Suprapubic skin (tissue), 4 donors: ENCODE data around the gene NAA10. TPM values are rescaled to one million over a fixed set of nuclear protein-coding genes. Genes with fewer than 3 reads are reported as not detected.
A peak's percentile ranks its signal among the peaks of the same experiment; 100 is the strongest.

Source experiments
- DNase-seq, 2 donors: peaks; one replicate each; pipeline ENCODE4 v3.0.0-alpha.2; 2019; ENCODE audit warnings: low spot score in 2 of 2
- H3K27ac ChIP-seq: fragments of 200-600 bp; sonication (generic); one replicate; pipeline ENCODE4 v1.5.1; 2019
- H3K27me3 ChIP-seq: fragments of 200-600 bp; sonication (generic); one replicate; pipeline ENCODE4 v1.5.1; 2019
- H3K36me3 ChIP-seq: fragments of 200-600 bp; sonication (generic); one replicate; pipeline ENCODE4 v1.5.1; 2019
- H3K4me1 ChIP-seq: fragments of 200-600 bp; sonication (generic); one replicate; pipeline ENCODE4 v1.5.1; 2019
- H3K4me3 ChIP-seq: fragments of 200-600 bp; sonication (generic); one replicate; pipeline ENCODE4 v1.5.1; 2019; ENCODE audit warnings: mild to moderate bottlenecking
- H3K9me3 ChIP-seq: fragments of 200-600 bp; sonication (generic); one replicate; pipeline ENCODE4 v1.5.1; 2019
- EP300 ChIP-seq: sonication (generic); formaldehyde crosslinking; IDR thresholded peaks from one replicate; pipeline ENCODE4 v1.6.1; 2017; ENCODE audit warnings: antibody characterized with exemption
- POLR2A ChIP-seq, 2 donors: fragments of 450-650 bp; IDR thresholded peaks; one replicate each; pipeline ENCODE4 v1.6.1; 2017; ENCODE audit warnings: antibody characterized with exemption in 2 of 2, mild to moderate bottlenecking in 2 of 2, moderate library complexity in 2 of 2
- POLR2AphosphoS5 ChIP-seq, 3 donors: sonication (generic); formaldehyde crosslinking; IDR thresholded peaks; one replicate each; pipeline ENCODE4 v1.6.1; 2017; ENCODE audit warnings: antibody characterized with exemption in 3 of 3
- WGBS: methylation state at CpG from one replicate; pipeline ENCODE4 v1.1.5; 2018; 5-methylcytosine and 5-hydroxymethylcytosine counted together
- total RNA-seq, 4 donors: library from RNA; depleted of rRNA; stranded (reverse); fragments of >200 nt; gene quantifications; one replicate each; pipeline ENCODE4 v1.1.0, GENCODE V29; 2016
- TF ChIP-seq, protein P1 (sequence below), 2 donors: fragments of 200-600 bp in 1 of 2; fragments of 450-650 bp in 1 of 2; sonication (generic) in 1 of 2; IDR thresholded peaks; one replicate each; pipeline ENCODE4 v1.5.1; 2016 to 2019; ENCODE audit warnings: antibody characterized with exemption in 2 of 2, mild to moderate bottlenecking in 1 of 2, moderate library complexity in 1 of 2

Gene NAA10
- total RNA-seq, 4 donors from 2014 or later, result 58.5 to 97.2 (median 73.0) TPM

DNA sequence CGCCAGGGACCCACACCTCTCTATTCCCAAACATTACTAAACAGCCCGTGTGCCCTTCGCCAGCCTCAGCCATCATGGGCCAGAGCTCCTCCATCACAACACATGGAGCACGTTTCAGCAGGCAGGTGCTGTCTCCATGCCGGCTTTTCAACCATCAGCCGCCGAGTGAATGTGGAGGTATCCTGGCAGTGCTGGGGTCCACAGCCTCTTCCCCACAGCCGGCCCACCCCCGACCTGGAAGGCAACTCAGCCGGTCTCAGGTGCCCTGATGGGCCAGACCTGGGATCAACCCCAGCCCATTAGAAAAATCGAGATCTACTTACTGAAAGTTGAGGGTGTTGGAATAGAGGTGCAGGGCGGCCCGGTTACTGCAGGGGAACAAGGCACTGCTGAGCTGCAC, 3.1 kb downstream of the NAA10 start:
- no peak overlapping the region for H3K4me3 ChIP-seq
- TF ChIP-seq, protein P1, sequence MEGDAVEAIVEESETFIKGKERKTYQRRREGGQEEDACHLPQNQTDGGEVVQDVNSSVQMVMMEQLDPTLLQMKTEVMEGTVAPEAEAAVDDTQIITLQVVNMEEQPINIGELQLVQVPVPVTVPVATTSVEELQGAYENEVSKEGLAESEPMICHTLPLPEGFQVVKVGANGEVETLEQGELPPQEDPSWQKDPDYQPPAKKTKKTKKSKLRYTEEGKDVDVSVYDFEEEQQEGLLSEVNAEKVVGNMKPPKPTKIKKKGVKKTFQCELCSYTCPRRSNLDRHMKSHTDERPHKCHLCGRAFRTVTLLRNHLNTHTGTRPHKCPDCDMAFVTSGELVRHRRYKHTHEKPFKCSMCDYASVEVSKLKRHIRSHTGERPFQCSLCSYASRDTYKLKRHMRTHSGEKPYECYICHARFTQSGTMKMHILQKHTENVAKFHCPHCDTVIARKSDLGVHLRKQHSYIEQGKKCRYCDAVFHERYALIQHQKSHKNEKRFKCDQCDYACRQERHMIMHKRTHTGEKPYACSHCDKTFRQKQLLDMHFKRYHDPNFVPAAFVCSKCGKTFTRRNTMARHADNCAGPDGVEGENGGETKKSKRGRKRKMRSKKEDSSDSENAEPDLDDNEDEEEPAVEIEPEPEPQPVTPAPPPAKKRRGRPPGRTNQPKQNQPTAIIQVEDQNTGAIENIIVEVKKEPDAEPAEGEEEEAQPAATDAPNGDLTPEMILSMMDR (IDR thresholded peaks at IDR 0.05), result no peak
- TF ChIP-seq EP300 (no peak), POLR2A (IDR thresholded peaks at IDR 0.05) (no peak), POLR2AphosphoS5 (IDR thresholded peaks at IDR 0.05) (no peak)
- H3K9me3 ChIP-seq, result no peaks in the 10 kb centered on the region
- WGBS, result 94% methylated on average over 11 of the region's 13 CpGs
- no peak for DNase-seq
- H3K27me3 ChIP-seq, result no peaks in the 10 kb centered on the region
- peaks cover 18% of the 10 kb centered on the region for H3K36me3 ChIP-seq
- no peak overlapping the region for H3K27ac ChIP-seq
- H3K4me1 ChIP-seq, result peaks cover 35% of the 10 kb centered on the region

DNA sequence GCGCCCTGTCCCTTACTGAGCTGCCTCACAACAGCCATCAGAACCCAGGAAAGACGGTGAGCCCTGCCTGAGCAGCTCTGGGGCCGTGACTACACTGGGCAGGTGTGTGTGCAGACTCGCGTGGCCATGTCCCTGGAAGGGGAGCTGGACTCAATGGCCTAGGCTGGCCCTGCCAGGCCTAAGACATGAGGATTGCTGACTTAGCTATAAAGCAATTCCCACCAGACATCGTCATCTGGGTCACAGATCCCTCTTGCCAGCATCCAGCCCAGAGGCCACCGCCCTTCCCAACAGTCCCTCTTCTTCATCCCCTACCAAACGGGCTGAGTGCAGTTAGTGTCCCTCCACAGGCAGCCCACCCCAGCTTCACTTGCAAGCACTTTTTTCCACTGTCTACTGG, 3.7 kb downstream of the NAA10 start:
- TF ChIP-seq EP300 (no peak), POLR2AphosphoS5 (IDR thresholded peaks at IDR 0.05) (no peak), POLR2A (IDR thresholded peaks at IDR 0.05) (no peak)
- TF ChIP-seq, protein P1 (IDR thresholded peaks at IDR 0.05), result no peak
- DNase-seq, result no peak
- Histone ChIP-seq H3K36me3 (peaks cover 18% of the 10 kb centered on the region), H3K9me3 (no peaks in the 10 kb centered on the region), H3K27me3 (no peaks in the 10 kb centered on the region), H3K27ac (no peak overlapping the region), H3K4me3 (no peak overlapping the region), H3K4me1 (peaks cover 40% of the 10 kb centered on the region)
- WGBS, result 76% methylated on average over 3 of the region's 8 CpGs

DNA sequence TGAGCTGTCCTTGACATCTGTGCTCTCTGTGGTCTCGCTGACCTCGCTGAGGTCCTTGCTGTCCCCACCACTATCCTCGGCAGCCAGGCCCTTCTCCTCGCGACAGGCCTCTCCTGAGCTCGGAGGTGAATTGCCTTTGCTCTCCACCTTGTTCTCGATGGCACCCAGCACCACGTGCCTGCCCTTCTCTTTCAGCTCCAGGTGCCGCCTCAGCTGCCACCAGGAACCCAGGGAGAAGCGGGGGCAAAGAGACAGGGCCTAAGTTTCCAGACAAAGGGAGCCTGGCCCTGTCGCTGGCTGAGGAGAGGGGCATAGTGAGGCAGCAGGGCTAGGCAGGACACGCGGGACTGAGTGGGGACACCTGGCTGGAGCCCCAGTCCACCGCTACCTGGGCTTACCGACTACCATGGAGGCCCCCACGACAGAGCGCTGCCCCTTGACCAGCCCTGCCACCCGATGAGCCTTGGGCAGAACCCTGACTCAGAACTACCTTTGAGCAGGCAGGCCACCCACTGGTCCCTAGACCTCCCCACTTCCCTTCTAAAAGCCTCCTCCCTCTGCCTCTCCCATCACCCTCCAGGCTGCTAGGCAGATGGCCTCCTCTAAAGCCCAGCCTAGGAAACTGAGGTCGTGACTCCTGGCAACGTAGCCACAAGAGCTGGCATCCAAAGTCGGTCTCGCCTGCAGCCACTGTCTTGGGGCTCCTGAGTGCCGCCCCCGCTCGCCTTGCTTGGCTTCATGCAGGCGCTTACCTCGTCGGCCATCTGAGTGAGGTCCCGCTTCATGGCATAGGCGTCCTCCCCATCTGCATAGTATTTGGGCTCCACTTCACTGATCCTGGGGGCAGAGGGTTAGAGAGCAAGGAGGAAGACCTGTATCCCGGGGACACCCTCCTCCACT, 4.6 kb downstream of the NAA10 start:
- peaks cover 18% of the 10 kb centered on the region for H3K36me3 ChIP-seq
- H3K4me3 ChIP-seq, result no peak overlapping the region
- H3K4me1 ChIP-seq, result peaks cover 37% of the 10 kb centered on the region
- DNase-seq, result no peak
- no peak overlapping the region for H3K27ac ChIP-seq
- WGBS, result 88% methylated on average over 27 of the region's 31 CpGs
- TF ChIP-seq, protein P1 (IDR thresholded peaks at IDR 0.05), result no peak
- no peak for TF ChIP-seq POLR2A (IDR thresholded peaks at IDR 0.05)
- TF ChIP-seq EP300, result no peak
- no peak for TF ChIP-seq POLR2AphosphoS5 (IDR thresholded peaks at IDR 0.05)
- no peaks in the 10 kb centered on the region for H3K9me3 ChIP-seq
- no peaks in the 10 kb centered on the region for H3K27me3 ChIP-seq

DNA sequence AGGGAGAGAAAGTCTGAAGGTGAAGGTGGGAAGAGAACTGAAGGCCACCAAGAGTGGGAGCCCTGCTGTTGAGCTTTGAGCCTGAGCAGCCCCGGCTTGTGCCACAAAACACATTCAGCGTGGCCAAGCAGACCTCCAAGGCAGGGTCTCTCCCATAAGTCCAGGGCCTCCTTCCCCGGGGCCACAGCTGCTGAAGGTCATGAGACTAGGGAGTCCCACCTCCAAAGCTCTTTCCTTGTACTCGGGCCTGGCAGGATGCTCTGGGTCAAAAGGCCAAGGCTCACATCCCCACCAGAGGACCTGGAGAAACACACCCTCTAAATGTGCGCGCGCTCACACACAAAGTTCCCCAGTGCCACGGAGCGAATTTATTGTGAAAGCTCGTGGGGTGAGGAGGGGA, 5.3 kb downstream of the NAA10 start:
- Histone ChIP-seq H3K4me3 (no peak overlapping the region), H3K36me3 (peaks cover 18% of the 10 kb centered on the region), H3K27ac (no peak overlapping the region), H3K9me3 (no peaks in the 10 kb centered on the region), H3K4me1 (peaks cover 39% of the 10 kb centered on the region), H3K27me3 (no peaks in the 10 kb centered on the region)
- DNase-seq, result no peak
- WGBS, result 87% methylated on average over 10 of the region's 10 CpGs
- TF ChIP-seq, protein P1 (IDR thresholded peaks at IDR 0.05), result no peak
- TF ChIP-seq POLR2AphosphoS5 (IDR thresholded peaks at IDR 0.05), result no peak
- no peak for TF ChIP-seq EP300
- no peak for TF ChIP-seq POLR2A (IDR thresholded peaks at IDR 0.05)

DNA sequence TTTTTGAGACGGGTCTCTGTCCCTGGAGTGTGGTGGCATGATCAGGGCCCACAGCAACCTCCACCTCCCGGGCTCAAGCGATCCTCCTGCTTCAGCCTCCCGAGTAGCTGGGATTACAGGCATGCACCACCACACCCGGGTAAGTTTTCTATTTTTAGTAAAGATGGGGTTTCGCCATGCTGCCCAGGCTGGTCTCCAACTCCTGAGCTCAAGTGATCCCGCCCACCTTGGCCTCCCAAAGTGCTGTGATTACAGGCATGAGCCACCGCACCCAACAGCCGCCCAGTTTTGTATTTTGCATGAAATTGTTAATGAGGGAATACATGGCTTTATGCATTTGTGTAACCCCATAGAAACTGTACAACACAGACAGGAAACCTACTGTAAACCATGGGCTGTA, 6.0 kb downstream of the NAA10 start:
- TF ChIP-seq POLR2A (IDR thresholded peaks at IDR 0.05), result no peak
- TF ChIP-seq POLR2AphosphoS5 (IDR thresholded peaks at IDR 0.05), result no peak
- TF ChIP-seq EP300, result no peak
- TF ChIP-seq, protein P1 (IDR thresholded peaks at IDR 0.05), result no peak
- peaks cover 18% of the 10 kb centered on the region for H3K36me3 ChIP-seq
- no peaks in the 10 kb centered on the region for H3K9me3 ChIP-seq
- no peak for DNase-seq
- WGBS, result 73% methylated on average over 9 of the region's 9 CpGs
- peaks cover 43% of the 10 kb centered on the region for H3K4me1 ChIP-seq
- H3K27ac ChIP-seq, result no peak overlapping the region
- H3K27me3 ChIP-seq, result no peaks in the 10 kb centered on the region
- H3K4me3 ChIP-seq, result peak overlapping the region; percentile 59
